H1 (cell line): ENCODE measurements around the gene POC1B. TPM values are rescaled to one million over a fixed set of nuclear protein-coding genes. Genes with fewer than 3 reads are reported as not detected.

Experiments used
- CHD7 ChIP-seq: fragments of 300-600 bp; sonication (generic); IDR thresholded peaks from 2 replicates; pipeline ENCODE4 v1.7.1; 2012; ENCODE audit warnings: low read length, moderate library complexity, mild to moderate bottlenecking, inconsistent platforms; ENCODE audit not compliant: insufficient replicate concordance
- polyA plus RNA-seq, 7 experiments: library from polyadenylated mRNA; depleted of rRNA in 3 of 7; stranded (reverse) in 5 of 7; unstranded in 2 of 7; fragments of >200 nt in 5 of 7; fragments of 200-250 nt in 2 of 7; gene quantifications; 1 replicate in 5 of 7; 2 replicates in 1 of 7; 4 replicates in 1 of 7; pipeline versions ENCODE4 v1.2.1 to v1.2.3, GENCODE V29; 2011 to 2013; ENCODE audit warnings: missing spikeins in 2 of 7, mixed read lengths in 2 of 7
- total RNA-seq: library from RNA; stranded (reverse); fragmentation: NEBNext Ultra II Directional; extraction: Animal tissue kit (Norgen Biotek cat#: 25700); gene quantifications from 2 replicates; pipeline ENCODE4 v1.2.1, GENCODE V29; 2021

Gene POC1B
- total and polyA plus RNA-seq, 2 of the 8 experiments (the other 6 are each of a cell fraction or from before 2014, with no cell fraction given), result 7.5 to 16.3 TPM

GRCh38 chr12:89546151-89546550 lies 20.3 kb upstream of the POC1B start (continued):
- TF ChIP-seq CHD7, result no peak
